Retinal pigment epithelial cell (primary cell): ENCODE results near the gene DNAH8.
"Not testable (repeated sequence)": the region's sequence is repeated elsewhere in the genome, so short reads cannot be mapped to it uniquely, and the experiment has no call there.

Source experiments
- DNase-seq: peaks from one replicate; pipeline ENCODE4 v3.0.0-alpha.2; 2010; ENCODE audit warnings: low read depth
- H3K4me3 ChIP-seq: 2 replicates; pipeline ENCODE4 v1.5.1; 2011; ENCODE audit warnings: mild to moderate bottlenecking, low read length, control low read depth, moderate library complexity
- TF ChIP-seq, protein P1 (sequence below): conservative IDR thresholded peaks from 2 replicates; pipeline ENCODE4 v1.5.1; 2011; ENCODE audit warnings: low read depth, low read length, control low read depth, inconsistent platforms

Gene DNAH8

DNA sequence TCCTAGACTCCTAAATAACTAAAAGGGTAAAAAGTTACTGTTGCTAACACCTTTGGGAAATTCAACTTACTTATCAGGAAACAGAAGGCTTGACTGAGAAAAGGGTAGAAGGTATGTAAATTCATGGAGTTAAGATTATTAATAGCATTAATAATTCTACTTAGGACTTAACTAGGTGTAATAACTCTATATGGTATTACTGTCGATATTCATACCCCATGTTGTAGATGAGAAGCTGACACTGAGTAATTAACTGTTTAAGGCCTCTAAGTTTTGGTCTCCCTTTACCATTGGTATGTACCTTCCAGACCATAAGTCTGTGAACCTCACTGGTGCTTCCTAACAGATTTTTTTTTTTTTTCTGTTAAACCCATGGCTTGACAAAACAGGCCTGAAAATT, 27.6 kb upstream of the DNAH8 start:
- no peak overlapping the region for H3K4me3 ChIP-seq
- TF ChIP-seq, protein P1, sequence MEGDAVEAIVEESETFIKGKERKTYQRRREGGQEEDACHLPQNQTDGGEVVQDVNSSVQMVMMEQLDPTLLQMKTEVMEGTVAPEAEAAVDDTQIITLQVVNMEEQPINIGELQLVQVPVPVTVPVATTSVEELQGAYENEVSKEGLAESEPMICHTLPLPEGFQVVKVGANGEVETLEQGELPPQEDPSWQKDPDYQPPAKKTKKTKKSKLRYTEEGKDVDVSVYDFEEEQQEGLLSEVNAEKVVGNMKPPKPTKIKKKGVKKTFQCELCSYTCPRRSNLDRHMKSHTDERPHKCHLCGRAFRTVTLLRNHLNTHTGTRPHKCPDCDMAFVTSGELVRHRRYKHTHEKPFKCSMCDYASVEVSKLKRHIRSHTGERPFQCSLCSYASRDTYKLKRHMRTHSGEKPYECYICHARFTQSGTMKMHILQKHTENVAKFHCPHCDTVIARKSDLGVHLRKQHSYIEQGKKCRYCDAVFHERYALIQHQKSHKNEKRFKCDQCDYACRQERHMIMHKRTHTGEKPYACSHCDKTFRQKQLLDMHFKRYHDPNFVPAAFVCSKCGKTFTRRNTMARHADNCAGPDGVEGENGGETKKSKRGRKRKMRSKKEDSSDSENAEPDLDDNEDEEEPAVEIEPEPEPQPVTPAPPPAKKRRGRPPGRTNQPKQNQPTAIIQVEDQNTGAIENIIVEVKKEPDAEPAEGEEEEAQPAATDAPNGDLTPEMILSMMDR, result no peak
- DNase-seq, result no peak

DNA sequence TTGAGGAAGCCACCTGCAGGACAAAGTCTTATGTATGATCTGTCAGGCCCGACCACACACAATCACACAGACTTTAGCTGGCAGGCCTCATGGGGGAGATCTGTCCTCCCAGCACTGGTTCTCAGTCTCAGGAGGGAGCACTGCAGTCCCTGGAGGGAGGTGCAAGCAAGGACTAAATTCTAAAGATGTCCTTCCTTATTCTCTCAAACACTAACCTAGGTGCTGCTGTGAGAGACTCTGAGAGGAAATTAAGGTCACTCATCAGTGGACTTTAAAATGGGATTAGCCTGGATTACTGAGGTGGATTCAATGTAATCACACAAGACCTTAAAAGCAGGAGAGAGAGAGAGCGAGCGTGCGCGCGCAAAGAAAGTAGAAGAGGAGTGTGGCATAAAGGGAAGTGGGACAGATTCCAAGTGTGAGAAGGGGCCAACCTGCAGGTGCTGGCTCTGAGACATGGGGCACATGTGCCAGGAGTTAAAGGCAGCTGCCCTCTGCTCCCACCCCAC, 26.5 kb upstream of the DNAH8 start:
- no peak overlapping the region for H3K4me3 ChIP-seq
- DNase-seq, result no peak
- TF ChIP-seq, protein P1, result no peak

DNA sequence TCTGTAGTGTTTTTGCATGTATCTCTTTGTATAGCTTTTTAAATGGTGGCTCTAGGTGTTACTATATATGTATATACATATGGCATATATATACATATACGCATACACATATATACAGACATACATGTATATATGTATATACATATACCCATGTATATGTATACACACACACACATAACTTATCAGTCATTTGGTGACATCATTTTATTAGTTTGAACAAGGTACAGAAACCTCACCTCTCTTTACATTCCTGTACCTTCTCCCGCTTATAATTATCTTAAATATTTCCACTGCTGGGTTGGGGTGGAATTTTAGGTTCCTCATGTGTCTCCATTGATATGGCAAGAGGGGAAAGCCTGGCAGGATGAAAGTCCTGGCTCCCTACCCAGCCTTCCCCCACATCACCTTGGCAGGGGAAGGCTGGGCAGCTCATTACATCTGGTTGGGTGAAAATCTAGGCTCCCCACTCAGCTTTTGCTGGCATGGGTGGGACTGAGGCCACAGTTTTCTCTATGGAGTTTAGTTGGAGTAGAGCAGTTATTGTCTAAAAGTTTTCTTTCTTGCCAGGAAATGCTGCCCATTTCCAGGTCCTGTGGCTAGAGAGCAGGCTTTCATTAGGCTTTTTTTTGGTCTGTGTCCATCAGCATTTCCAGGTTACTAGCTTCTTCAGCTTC, 19.7 kb upstream of the DNAH8 start:
- H3K4me3 ChIP-seq, result no peak overlapping the region
- TF ChIP-seq, protein P1, result no peak
- DNase-seq, result no peak

DNA sequence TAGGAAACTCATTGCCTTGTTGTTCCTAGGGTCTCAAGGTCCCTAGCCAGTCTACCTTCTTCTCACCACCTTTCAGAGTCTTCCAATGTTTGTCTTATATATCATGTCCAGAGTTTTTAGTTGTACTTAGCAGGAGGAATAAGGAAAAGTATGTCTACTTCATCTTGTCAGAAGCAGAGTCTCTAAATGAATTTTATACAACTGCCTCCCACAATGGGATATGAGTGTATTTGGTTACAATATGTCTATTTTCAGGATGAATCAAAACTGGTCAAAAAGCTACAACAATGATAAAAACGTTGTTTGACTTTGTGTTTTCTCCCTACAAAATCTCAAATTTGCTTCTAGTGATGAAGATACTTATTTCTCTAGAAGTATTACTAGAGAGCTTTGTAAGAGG, 19.2 kb upstream of the DNAH8 start:
- no peak for DNase-seq
- TF ChIP-seq, protein P1, result no peak
- H3K4me3 ChIP-seq, result no peak overlapping the region

DNA sequence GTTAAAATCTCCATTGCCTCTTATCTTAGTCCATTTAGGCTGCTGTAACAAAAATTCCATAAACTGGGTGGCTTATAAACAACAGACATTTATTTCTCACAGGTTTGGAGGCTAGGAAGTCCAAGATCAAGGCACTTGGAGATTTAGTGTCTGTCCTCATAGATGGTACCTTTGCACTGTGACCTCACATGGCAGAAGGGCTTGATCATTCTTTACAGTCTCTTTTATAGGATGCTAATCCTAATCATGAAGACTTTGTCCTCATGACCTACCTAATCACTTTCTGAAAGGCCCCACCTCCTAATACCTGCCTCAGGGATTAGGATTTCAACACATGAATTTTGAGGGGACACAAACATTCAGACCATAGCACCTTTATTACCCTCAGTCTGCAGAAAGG, 18.8 kb upstream of the DNAH8 start:
- no peak for DNase-seq
- TF ChIP-seq, protein P1, result no peak
- H3K4me3 ChIP-seq, result no peak overlapping the region

DNA sequence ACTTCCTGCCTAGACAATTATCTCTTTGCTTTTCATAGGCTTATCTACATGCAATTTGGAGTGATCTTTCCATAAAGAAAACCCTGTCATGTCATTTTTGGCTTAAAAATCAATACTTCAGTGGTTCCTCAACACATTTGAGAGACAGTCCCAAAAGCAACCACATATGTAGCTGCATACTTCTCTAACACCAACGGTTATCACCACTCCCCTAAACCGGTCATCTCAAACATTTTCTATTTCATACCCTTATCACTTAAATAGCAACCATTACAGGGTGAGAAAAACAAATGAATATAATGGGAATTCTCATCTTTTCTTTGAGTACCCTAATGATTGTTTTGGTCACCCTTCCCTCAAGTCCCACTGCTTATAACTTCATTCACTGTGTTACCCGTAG, 17.3 kb upstream of the DNAH8 start:
- no peak overlapping the region for H3K4me3 ChIP-seq
- DNase-seq, result no peak
- TF ChIP-seq, protein P1, result no peak

DNA sequence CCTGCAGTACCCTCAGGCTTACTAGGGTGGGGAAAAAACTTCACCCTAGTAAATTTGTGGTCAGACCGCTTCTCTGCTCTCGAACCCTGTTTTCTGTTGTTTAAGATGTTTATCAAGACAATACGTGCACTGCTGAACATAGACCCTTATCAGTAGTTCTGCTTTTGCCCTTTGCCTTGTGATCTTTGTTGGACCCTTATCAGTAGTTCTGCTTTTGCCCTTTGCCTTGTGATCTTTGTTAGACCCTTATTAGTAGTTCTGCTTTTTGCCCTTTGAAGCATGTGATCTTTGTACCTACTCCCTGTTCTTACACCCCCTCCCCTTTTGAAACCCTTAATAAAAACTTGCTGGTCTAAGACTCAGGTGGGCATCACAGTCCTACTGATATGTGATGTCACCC, 15.4 kb upstream of the DNAH8 start:
- H3K4me3 ChIP-seq, DNase-seq: not testable (repeated sequence)

DNA sequence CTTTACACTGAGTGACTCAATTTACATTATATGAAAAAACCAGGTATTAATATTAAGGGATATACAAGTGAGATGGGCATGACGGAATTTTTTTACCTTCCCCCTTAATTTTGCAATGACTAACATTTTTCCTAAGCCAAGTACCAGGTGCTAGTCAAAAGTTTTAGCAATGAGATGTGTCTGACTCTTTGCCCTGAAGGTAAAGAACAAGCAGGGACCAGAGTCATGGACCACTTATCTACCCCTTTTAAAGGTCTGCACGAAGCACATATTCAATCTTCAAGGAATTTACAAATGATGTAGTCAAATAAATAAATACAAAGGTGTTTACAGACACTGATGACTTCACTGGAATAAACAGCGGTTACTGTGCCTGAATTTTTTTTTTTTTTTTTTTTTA, 13.6 kb upstream of the DNAH8 start:
- TF ChIP-seq, protein P1, result no peak
- H3K4me3 ChIP-seq, result no peak overlapping the region
- DNase-seq, result no peak
